T47D (cell line): Measurements from ENCODE around the gene MARK3.
"Not testable (repeated sequence)": the region's sequence is repeated elsewhere in the genome, so short reads cannot be mapped to it uniquely, and the experiment has no call there.

Source experiments
- DNase-seq, 2 experiments: peaks; one replicate each; pipeline versions ENCODE4 v3.0.0 to v3.0.0-alpha.2; 2011 to 2012; ENCODE audit warnings: low read depth in 1 of 2, low spot score in 1 of 2
- JUND ChIP-seq: IDR thresholded peaks from 2 replicates; pipeline ENCODE4 v1.6.1; 2012; ENCODE audit warnings: low read depth
- in situ Hi-C: cut with HindIII; loops from 2 replicates; pipeline ENCODE4 v1.10.0; 2016; ENCODE audit warnings: low sequenced_read_pairs, low pct_unique_long_range_greater_than_20kb

The MARK3 gene

GRCh38 chr14:103349982-103350381, 35.2 kb upstream of the MARK3 start:
- in situ Hi-C loops: no loop called here

GRCh38 chr14:103353362-103353761, 31.9 kb upstream of the MARK3 start:
- no peak for DNase-seq
- in situ Hi-C loops: no loop called here

More at GRCh38 chr14:103349982-103350381, 35.2 kb upstream of the MARK3 start:
- no peak for DNase-seq
- TF ChIP-seq JUND: no peak

GRCh38 chr14:103354141-103354540, 31.1 kb upstream of the MARK3 start:
- DNase-seq: no peak
- TF ChIP-seq JUND: no peak
- in situ Hi-C loops: no loop called here

More at GRCh38 chr14:103353362-103353761, 31.9 kb upstream of the MARK3 start:
- no peak for TF ChIP-seq JUND

- in situ Hi-C loops: no loop called here
- no peak for DNase-seq
- no peak for TF ChIP-seq JUND
These were observed 29.1 kb upstream of the MARK3 start for GRCh38 chr14:103356024-103356682.

- DNase-seq, in situ Hi-C loops: not testable (repeated sequence)
These were observed 27.7 kb upstream of the MARK3 start for GRCh38 chr14:103357552-103357951.

GRCh38 chr14:103360548-103360947, 24.7 kb upstream of the MARK3 start:
- no peak for DNase-seq
- in situ Hi-C loops: no loop called here

GRCh38 chr14:103361867-103362266, 23.3 kb upstream of the MARK3 start:
- no peak for TF ChIP-seq JUND
- DNase-seq: no peak
- in situ Hi-C loops: no loop called here

More at GRCh38 chr14:103360548-103360947, 24.7 kb upstream of the MARK3 start:
- no peak for TF ChIP-seq JUND

- peak in 1 of 2 experiments; percentile 30 for DNase-seq
- no peak for TF ChIP-seq JUND
- in situ Hi-C loops: no loop called here
These were observed 22.4 kb upstream of the MARK3 start for GRCh38 chr14:103362780-103363179.

GRCh38 chr14:103366741-103367140, 18.5 kb upstream of the MARK3 start:
- in situ Hi-C loops: no loop called here

GRCh38 chr14:103367995-103368394, 17.2 kb upstream of the MARK3 start:
- in situ Hi-C loops: no loop called here
- no peak for TF ChIP-seq JUND
- no peak for DNase-seq

More at GRCh38 chr14:103366741-103367140, 18.5 kb upstream of the MARK3 start:
- no peak for TF ChIP-seq JUND
- DNase-seq: no peak

- in situ Hi-C loops: no loop called here
- DNase-seq: no peak
- TF ChIP-seq JUND: no peak
These were observed 15.1 kb upstream of the MARK3 start for GRCh38 chr14:103370087-103370486.

GRCh38 chr14:103372017-103372416, 13.2 kb upstream of the MARK3 start:
- no peak for TF ChIP-seq JUND
- no peak for DNase-seq
- in situ Hi-C loops: no loop called here

- DNase-seq: no peak
- no peak for TF ChIP-seq JUND
- in situ Hi-C loops: no loop called here
These were observed 12.5 kb upstream of the MARK3 start for GRCh38 chr14:103372552-103373304.
